Ascending aorta (tissue), 2 donors: ENCODE results near the gene ATP4A. TPM values are rescaled to one million over a fixed set of nuclear protein-coding genes. Genes with fewer than 3 reads are reported as not detected.

Experiments used
- DNase-seq, 2 donors: peaks; one replicate each; pipeline ENCODE4 v3.0.0-alpha.2; 2019; ENCODE audit warnings: low spot score in 2 of 2
- H3K27ac ChIP-seq, 2 donors: fragments of 200-600 bp; sonication (generic); one replicate each; pipeline ENCODE4 v1.5.1; 2016 to 2017; ENCODE audit warnings: mild to moderate bottlenecking in 1 of 2
- H3K27me3 ChIP-seq: fragments of 200-600 bp; sonication (generic); one replicate; pipeline ENCODE4 v1.5.1; 2017
- H3K36me3 ChIP-seq, 2 donors: fragments of 200-600 bp; sonication (generic); one replicate each; pipeline ENCODE4 v1.5.1; 2016
- H3K4me1 ChIP-seq, 2 donors: fragments of 200-600 bp; sonication (generic); one replicate each; pipeline ENCODE4 v1.5.1; 2016 to 2017; ENCODE audit warnings: mild to moderate bottlenecking in 1 of 2
- H3K4me3 ChIP-seq, 2 donors: fragments of 200-600 bp; sonication (generic); one replicate each; pipeline ENCODE4 v1.5.1; 2016 to 2017; ENCODE audit warnings: mild to moderate bottlenecking in 1 of 2
- H3K9me3 ChIP-seq, 2 donors: fragments of 200-600 bp; sonication (generic); one replicate each; pipeline ENCODE4 v1.5.1; 2016
- CTCF ChIP-seq, 3 experiments: fragments of 200-600 bp in 2 of 3; fragments of 450-650 bp in 1 of 3; sonication (generic) in 2 of 3; IDR thresholded peaks; one replicate each; pipeline ENCODE4 v1.5.1; 2016 to 2019; ENCODE audit warnings: antibody characterized with exemption in 3 of 3, mild to moderate bottlenecking in 1 of 3, moderate library complexity in 1 of 3
- intact Hi-C: fragments of 100-400 bp; cut with DNase I; formaldehyde crosslinking; loops from one replicate; pipeline ENCODE4 v1.15.1; 2023
- total RNA-seq: library from RNA; depleted of rRNA; stranded (reverse); fragments of >200 nt; gene quantifications from one replicate; pipeline ENCODE4 v1.1.0, GENCODE V29; 2016

ATP4A gene
- total RNA-seq, 1 donor from 2014 or later: not detected

GRCh38 chr19:35529241-35530218, 33.9 kb downstream of the ATP4A start:
- Histone ChIP-seq H3K4me3 (no peak overlapping the region), H3K4me1 (no peaks in the 10 kb centered on the region), H3K27me3 (no peaks in the 10 kb centered on the region), H3K9me3 (no peaks in the 10 kb centered on the region), H3K36me3 (no peaks in the 10 kb centered on the region), H3K27ac (no peak overlapping the region)
- no peak for DNase-seq
- intact Hi-C loops: no loop called here
- no peak for TF ChIP-seq CTCF (IDR thresholded peaks at IDR 0.05)

- TF ChIP-seq CTCF (IDR thresholded peaks at IDR 0.05): no peak
- no peak for DNase-seq
These were observed 35.0 kb downstream of the ATP4A start, which contains the start of gene SBSN for GRCh38 chr19:35528218-35529038. Gene SBSN, minus strand, starts transcription at chr19:35528311. Its CDS starts 30 bp downstream, at chr19:35528281.

GRCh38 chr19:35525873-35526272, 37.6 kb downstream of the ATP4A start:
- Histone ChIP-seq H3K4me3 (no peak overlapping the region), H3K27ac (no peak overlapping the region), H3K9me3 (no peaks in the 10 kb centered on the region), H3K27me3 (no peaks in the 10 kb centered on the region), H3K36me3 (no peaks in the 10 kb centered on the region), H3K4me1 (no peaks in the 10 kb centered on the region)
- no peak for DNase-seq
- intact Hi-C loops: no loop called here
- no peak for TF ChIP-seq CTCF (IDR thresholded peaks at IDR 0.05)

More at GRCh38 chr19:35528218-35529038, 35.0 kb downstream of the ATP4A start, which contains the start of gene SBSN:
- Histone ChIP-seq H3K4me1 (no peaks in the 10 kb centered on the region), H3K27ac (no peak within 1 kb of the TSS), H3K4me3 (no peak within 1 kb of the TSS), H3K27me3 (no peaks in the 10 kb centered on the region), H3K36me3 (no peaks in the 10 kb centered on the region), H3K9me3 (no peaks in the 10 kb centered on the region)
- intact Hi-C loops: no loop called here

- Histone ChIP-seq H3K27ac (no peak overlapping the region), H3K36me3 (no peaks in the 10 kb centered on the region), H3K4me1 (no peaks in the 10 kb centered on the region), H3K4me3 (no peak overlapping the region), H3K9me3 (no peaks in the 10 kb centered on the region), H3K27me3 (no peaks in the 10 kb centered on the region)
- no peak for TF ChIP-seq CTCF (IDR thresholded peaks at IDR 0.05)
- intact Hi-C loops: no loop called here
- no peak for DNase-seq
These were observed 39.1 kb downstream of the ATP4A start for GRCh38 chr19:35524181-35524837.

- no peaks in the 10 kb centered on the region for H3K4me1 ChIP-seq
- no peaks in the 10 kb centered on the region for H3K27me3 ChIP-seq
- H3K9me3 ChIP-seq: no peaks in the 10 kb centered on the region
- intact Hi-C loops: no loop called here
- no peak for TF ChIP-seq CTCF (IDR thresholded peaks at IDR 0.05)
- no peak for DNase-seq
- no peaks in the 10 kb centered on the region for H3K36me3 ChIP-seq
- H3K4me3 ChIP-seq: no peak overlapping the region
- no peak overlapping the region for H3K27ac ChIP-seq
These were observed 40.6 kb downstream of the ATP4A start for GRCh38 chr19:35522745-35523327.
